HCT116 (cell line): ENCODE measurements around the gene EXOC4. TPM values are rescaled to one million over a fixed set of nuclear protein-coding genes. Genes with fewer than 3 reads are reported as not detected.

ENCODE experiments used
- ATAC-seq: fragments of 200-7000 bp; cut with Tn5 transposase; 2 replicates; pipeline ENCODE4 v1.9.1; 2020; ENCODE audit warnings: mild to moderate bottlenecking, moderate library complexity
- BruUV-seq: library from RNA; stranded (reverse); fragments of 400-500 nt; replicated peaks from 2 replicates; lab custom pipeline; 2021; lab: Mats Ljungman, UMichigan
- CTCF ChIA-PET: fragments of 300-600 bp; sonication (Branson Sonifier 250); formaldehyde crosslinking; loops from one replicate; lab custom pipeline; 2021; ENCODE audit warnings: antibody characterized with exemption; lab: Charles Lee
- POLR2A ChIA-PET: fragments of 300-600, 350-600 bp; sonication (Branson Sonifier 250); formaldehyde crosslinking; loops from one replicate; lab custom pipeline; 2021; ENCODE audit warnings: antibody characterized with exemption; lab: Charles Lee
- RAD21 ChIA-PET, 2 experiments: fragments of 300-600 bp; sonication (Branson Sonifier 250); formaldehyde crosslinking; loops; one replicate each; lab custom pipeline; 2023; ENCODE audit warnings: low total read pairs in 2 of 2; ENCODE audit not compliant: uncharacterized antibody in 2 of 2, unreplicated experiment in 2 of 2, low non-redundant PET in 1 of 2; lab: Charles Lee
- DNase-seq: peaks from one replicate; pipeline ENCODE4 v3.0.0-alpha.2; 2010; ENCODE audit warnings: low read depth, low spot score
- H2AFZ ChIP-seq: fragments of 200-600 bp; shearing (Covaris generic), sonication (generic); 2 replicates; pipeline ENCODE4 v1.6.1; 2017; ENCODE audit warnings: low read depth, mixed run types, mixed read lengths, antibody characterized with exemption, low read length; ENCODE audit not compliant: poor library complexity, severe bottlenecking
- H3K27ac ChIP-seq: 2 replicates; pipeline ENCODE4 v1.5.1; 2012; ENCODE audit warnings: low read depth, low read length
- H3K27me3 ChIP-seq: fragments of 200-600 bp; sonication (generic); 2 replicates; pipeline ENCODE4 v1.6.1; 2016; ENCODE audit warnings: mixed run types, low read length, mixed read lengths; ENCODE audit not compliant: insufficient read depth
- H3K36me3 ChIP-seq, 2 experiments: fragments of 200-500 bp in 1 of 2; fragments of 200-600 bp in 1 of 2; sonication (Bioruptor generic) in 1 of 2; sonication (generic) in 1 of 2; 2 replicates each; pipeline versions ENCODE4 v1.5.1 to v1.6.1; 2014 to 2016; ENCODE audit warnings: low read length in 2 of 2, inconsistent platforms in 1 of 2, mixed read lengths in 1 of 2, mixed run types in 1 of 2; ENCODE audit not compliant: insufficient read depth in 2 of 2, control insufficient read depth in 1 of 2
- H3K4me1 ChIP-seq, 2 experiments: fragments of 200-600 bp in 1 of 2; sonication (generic) in 1 of 2; 2 replicates each; pipeline versions ENCODE4 v1.5.1 to v1.6.1; 2012 to 2017; ENCODE audit warnings: low read length in 2 of 2, inconsistent platforms in 1 of 2, mild to moderate bottlenecking in 1 of 2, mixed read lengths in 1 of 2, mixed run types in 1 of 2, moderate library complexity in 1 of 2; ENCODE audit not compliant: insufficient read depth in 2 of 2, control insufficient read depth in 1 of 2
- H3K4me2 ChIP-seq: fragments of 200-600 bp; sonication (generic); 2 replicates; pipeline ENCODE4 v1.6.1; 2017; ENCODE audit warnings: mixed run types, low read length, mixed read lengths
- H3K4me3 ChIP-seq, 2 experiments: fragments of 200-600 bp in 1 of 2; sonication (generic) in 1 of 2; replicated peaks in 1 of 2; 2 replicates each; pipeline ENCODE4 v1.5.1; 2011 to 2016; ENCODE audit warnings: low read length in 2 of 2, control low read depth in 1 of 2, low read depth in 1 of 2, mild to moderate bottlenecking in 1 of 2, mixed read lengths in 1 of 2, mixed run types in 1 of 2
- H3K79me2 ChIP-seq: fragments of 200-600 bp; sonication (generic); 2 replicates; pipeline ENCODE4 v1.6.1; 2017; ENCODE audit warnings: mild to moderate bottlenecking, mixed run types, low read length, moderate library complexity, mixed read lengths; ENCODE audit not compliant: insufficient read depth
- H3K9ac ChIP-seq: fragments of 200-600 bp; sonication (generic); 2 replicates; pipeline ENCODE4 v1.6.1; 2016; ENCODE audit warnings: low read length, mixed read lengths
- H3K9me2 ChIP-seq: fragments of 200-600 bp; sonication (generic), shearing (Covaris generic); 2 replicates; pipeline ENCODE4 v1.6.1; 2017; ENCODE audit warnings: mixed run types, mild to moderate bottlenecking, moderate library complexity; ENCODE audit not compliant: insufficient read depth
- H3K9me3 ChIP-seq, 2 experiments: fragments of 200-500 bp in 1 of 2; fragments of 200-600 bp in 1 of 2; sonication (Bioruptor generic) in 1 of 2; sonication (generic) in 1 of 2; 2 replicates each; pipeline ENCODE4 v1.6.1; 2014 to 2017; ENCODE audit warnings: low read length in 2 of 2, mixed read lengths in 2 of 2, inconsistent platforms in 1 of 2, low read depth in 1 of 2, mild to moderate bottlenecking in 1 of 2, mixed run types in 1 of 2, moderate library complexity in 1 of 2; ENCODE audit not compliant: control insufficient read depth in 1 of 2, insufficient read depth in 1 of 2
- H4K20me1 ChIP-seq: fragments of 200-600 bp; sonication (generic), shearing (Covaris generic); 2 replicates; pipeline ENCODE4 v1.6.1; 2017; ENCODE audit warnings: mixed run types, mild to moderate bottlenecking, moderate library complexity; ENCODE audit not compliant: insufficient read depth
- CEBPB ChIP-seq: IDR thresholded peaks from 2 replicates; pipeline ENCODE4 v1.6.1; 2012; ENCODE audit warnings: low read depth
- POLR2A ChIP-seq: IDR thresholded peaks from 2 replicates; pipeline ENCODE4 v1.7.0; 2011; ENCODE audit warnings: borderline replicate concordance; ENCODE audit not compliant: insufficient read depth, insufficient read length; ENCODE audit errors: extremely low read depth
- SRF ChIP-seq: IDR thresholded peaks from 2 replicates; pipeline ENCODE4 v1.6.1; 2012; ENCODE audit warnings: low read depth
- intact Hi-C: fragments of 100-400 bp; cut with micrococcal nuclease; formaldehyde crosslinking; loops from 2 replicates; pipeline ENCODE4 v1.10.0; 2022
- total RNA-seq: library from RNA; stranded (reverse); gene quantifications from one replicate; pipeline ENCODE4 v1.2.1, GENCODE V29; 2021; ENCODE audit not compliant: unreplicated experiment
- TF ChIP-seq, protein P1 (sequence below): IDR thresholded peaks from 2 replicates; pipeline ENCODE4 v1.6.1; 2012
- TF ChIP-seq, protein P2 (sequence below), 3 experiments: fragments of 200-600 bp in 1 of 3; sonication (generic) in 1 of 3; IDR thresholded peaks in 2 of 3; conservative IDR thresholded peaks in 1 of 3; 2 replicates each; pipeline ENCODE4 v1.5.1; 2012 to 2017; ENCODE audit warnings: low read depth in 2 of 3, low read length in 2 of 3, antibody characterized with exemption in 1 of 3, borderline replicate concordance in 1 of 3, control low read depth in 1 of 3, mild to moderate bottlenecking in 1 of 3, mixed read lengths in 1 of 3, mixed run types in 1 of 3, moderate library complexity in 1 of 3; ENCODE audit not compliant: insufficient read depth in 1 of 3
- TF ChIP-seq, protein P3 (sequence below): IDR thresholded peaks from 2 replicates; pipeline ENCODE4 v1.6.1; 2012; ENCODE audit warnings: low read depth

Gene EXOC4
- total RNA-seq, 1 experiment from 2014 or later = 40.3 TPM

DNA sequence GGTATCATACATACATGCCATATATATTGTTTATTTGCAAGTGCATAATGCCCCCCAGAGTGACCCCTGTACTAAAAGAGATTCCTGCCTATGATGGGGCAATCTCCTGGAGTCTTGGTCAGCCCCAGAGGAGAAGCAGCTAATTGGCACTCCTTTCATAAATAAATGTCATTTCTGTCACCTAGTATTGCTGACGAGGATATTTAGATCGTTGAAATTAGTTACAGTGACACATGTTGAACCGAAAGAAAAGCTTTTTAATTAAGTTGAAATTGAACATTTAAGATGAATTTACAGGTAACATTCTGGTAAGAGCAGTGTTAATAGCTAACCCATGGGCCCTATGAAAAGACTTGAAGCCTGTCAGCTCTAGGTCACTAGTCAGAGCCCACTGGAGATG, 663.7 kb downstream of the EXOC4 start:
- TF ChIP-seq CEBPB (no peak), SRF (no peak), POLR2A (no peak)
- TF ChIP-seq, protein P1, sequence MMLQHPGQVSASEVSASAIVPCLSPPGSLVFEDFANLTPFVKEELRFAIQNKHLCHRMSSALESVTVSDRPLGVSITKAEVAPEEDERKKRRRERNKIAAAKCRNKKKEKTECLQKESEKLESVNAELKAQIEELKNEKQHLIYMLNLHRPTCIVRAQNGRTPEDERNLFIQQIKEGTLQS = no peak
- TF ChIP-seq, protein P2, sequence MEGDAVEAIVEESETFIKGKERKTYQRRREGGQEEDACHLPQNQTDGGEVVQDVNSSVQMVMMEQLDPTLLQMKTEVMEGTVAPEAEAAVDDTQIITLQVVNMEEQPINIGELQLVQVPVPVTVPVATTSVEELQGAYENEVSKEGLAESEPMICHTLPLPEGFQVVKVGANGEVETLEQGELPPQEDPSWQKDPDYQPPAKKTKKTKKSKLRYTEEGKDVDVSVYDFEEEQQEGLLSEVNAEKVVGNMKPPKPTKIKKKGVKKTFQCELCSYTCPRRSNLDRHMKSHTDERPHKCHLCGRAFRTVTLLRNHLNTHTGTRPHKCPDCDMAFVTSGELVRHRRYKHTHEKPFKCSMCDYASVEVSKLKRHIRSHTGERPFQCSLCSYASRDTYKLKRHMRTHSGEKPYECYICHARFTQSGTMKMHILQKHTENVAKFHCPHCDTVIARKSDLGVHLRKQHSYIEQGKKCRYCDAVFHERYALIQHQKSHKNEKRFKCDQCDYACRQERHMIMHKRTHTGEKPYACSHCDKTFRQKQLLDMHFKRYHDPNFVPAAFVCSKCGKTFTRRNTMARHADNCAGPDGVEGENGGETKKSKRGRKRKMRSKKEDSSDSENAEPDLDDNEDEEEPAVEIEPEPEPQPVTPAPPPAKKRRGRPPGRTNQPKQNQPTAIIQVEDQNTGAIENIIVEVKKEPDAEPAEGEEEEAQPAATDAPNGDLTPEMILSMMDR (IDR thresholded peaks at IDR 0.05 in 2 of 3, conservative IDR thresholded peaks at IDR 0.05 in 1 of 3; ENCODE audit: borderline replicate concordance in 1 of 3, insufficient read depth in 1 of 3, low read depth in 2 of 3, low read length in 2 of 3) = no peak
- TF ChIP-seq, protein P3, sequence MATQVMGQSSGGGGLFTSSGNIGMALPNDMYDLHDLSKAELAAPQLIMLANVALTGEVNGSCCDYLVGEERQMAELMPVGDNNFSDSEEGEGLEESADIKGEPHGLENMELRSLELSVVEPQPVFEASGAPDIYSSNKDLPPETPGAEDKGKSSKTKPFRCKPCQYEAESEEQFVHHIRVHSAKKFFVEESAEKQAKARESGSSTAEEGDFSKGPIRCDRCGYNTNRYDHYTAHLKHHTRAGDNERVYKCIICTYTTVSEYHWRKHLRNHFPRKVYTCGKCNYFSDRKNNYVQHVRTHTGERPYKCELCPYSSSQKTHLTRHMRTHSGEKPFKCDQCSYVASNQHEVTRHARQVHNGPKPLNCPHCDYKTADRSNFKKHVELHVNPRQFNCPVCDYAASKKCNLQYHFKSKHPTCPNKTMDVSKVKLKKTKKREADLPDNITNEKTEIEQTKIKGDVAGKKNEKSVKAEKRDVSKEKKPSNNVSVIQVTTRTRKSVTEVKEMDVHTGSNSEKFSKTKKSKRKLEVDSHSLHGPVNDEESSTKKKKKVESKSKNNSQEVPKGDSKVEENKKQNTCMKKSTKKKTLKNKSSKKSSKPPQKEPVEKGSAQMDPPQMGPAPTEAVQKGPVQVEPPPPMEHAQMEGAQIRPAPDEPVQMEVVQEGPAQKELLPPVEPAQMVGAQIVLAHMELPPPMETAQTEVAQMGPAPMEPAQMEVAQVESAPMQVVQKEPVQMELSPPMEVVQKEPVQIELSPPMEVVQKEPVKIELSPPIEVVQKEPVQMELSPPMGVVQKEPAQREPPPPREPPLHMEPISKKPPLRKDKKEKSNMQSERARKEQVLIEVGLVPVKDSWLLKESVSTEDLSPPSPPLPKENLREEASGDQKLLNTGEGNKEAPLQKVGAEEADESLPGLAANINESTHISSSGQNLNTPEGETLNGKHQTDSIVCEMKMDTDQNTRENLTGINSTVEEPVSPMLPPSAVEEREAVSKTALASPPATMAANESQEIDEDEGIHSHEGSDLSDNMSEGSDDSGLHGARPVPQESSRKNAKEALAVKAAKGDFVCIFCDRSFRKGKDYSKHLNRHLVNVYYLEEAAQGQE = no peak
- Histone ChIP-seq H3K4me2 (no peak overlapping the region), H3K36me3 (no peaks in the 10 kb centered on the region), H3K4me3 (no peak overlapping the region), H3K9me3 (no peaks in the 10 kb centered on the region), H3K27me3 (no peaks in the 10 kb centered on the region), H3K9me2 (no peaks in the 10 kb centered on the region), H3K27ac (no peak overlapping the region), H3K4me1 (peaks cover 0 to 6% of the 10 kb centered on the region in 2 experiments; a peak in 1 of 4 replicates), H3K9ac (no peak overlapping the region), H3K79me2 (no peaks in the 10 kb centered on the region), H2AFZ (no peak overlapping the region), H4K20me1 (no peaks in the 10 kb centered on the region)
- BruUV-seq = no TSS peak
- POLR2A ChIA-PET = no interaction called here
- intact Hi-C loops = no loop called here
- CTCF ChIA-PET = no interaction called here
- RAD21 ChIA-PET = no interaction called here
- ATAC-seq (no peak), DNase-seq (no peak)
